Activated CD8-positive, alpha-beta T cell treated with anti-CD3 and anti-CD28 coated beads for 36 hours (primary cell): Measurements from ENCODE around the gene DUSP16. TPM values are rescaled to one million over a fixed set of nuclear protein-coding genes. Genes with fewer than 3 reads are reported as not detected.
A peak's percentile ranks its signal among the peaks of the same experiment; 100 is the strongest.

Experiments
- ATAC-seq: fragments of 200-7000 bp; cut with Tn5 transposase; one replicate; pipeline ENCODE4 v1.10.0; 2021; ENCODE audit warnings: mild to moderate bottlenecking, moderate library complexity
- CTCF ChIA-PET: fragments of 350-600 bp; sonication (Branson Sonifier 250); formaldehyde crosslinking; loops from one replicate; lab custom pipeline; 2021; ENCODE audit warnings: antibody characterized with exemption; lab: Charles Lee
- POLR2A ChIA-PET: fragments of 350-600 bp; sonication (Branson Sonifier 250); formaldehyde crosslinking; loops from one replicate; lab custom pipeline; 2021; ENCODE audit warnings: antibody characterized with exemption; lab: Charles Lee
- DNase-seq: peaks from one replicate; pipeline ENCODE4 v3.0.0-alpha.2; 2020
- H3K27ac Mint-ChIP-seq: one replicate; pipeline ENCODE4 v1.8.0; 2021; ENCODE audit warnings: mild to moderate bottlenecking, mixed read lengths
- H3K27me3 Mint-ChIP-seq: one replicate; pipeline ENCODE4 v1.8.0; 2021; ENCODE audit warnings: mixed read lengths
- H3K36me3 Mint-ChIP-seq: one replicate; pipeline ENCODE4 v1.8.0; 2021; ENCODE audit warnings: low read depth, mixed read lengths
- H3K4me1 Mint-ChIP-seq: one replicate; pipeline ENCODE4 v1.8.0; 2021; ENCODE audit warnings: low read depth, mixed read lengths
- H3K4me3 Mint-ChIP-seq: one replicate; pipeline ENCODE4 v1.8.0; 2021; ENCODE audit warnings: mild to moderate bottlenecking, moderate library complexity, mixed read lengths
- H3K9me3 Mint-ChIP-seq: one replicate; pipeline ENCODE4 v1.8.0; 2021; ENCODE audit warnings: mixed read lengths
- CTCF ChIP-seq: fragments of 200-600 bp; IDR thresholded peaks from one replicate; pipeline ENCODE4 v1.8.0; 2022; ENCODE audit warnings: antibody characterized with exemption, mild to moderate bottlenecking
- intact Hi-C: fragments of 100-400 bp; cut with micrococcal nuclease; formaldehyde crosslinking; loops from one replicate; pipeline ENCODE4 v1.10.0; 2022
- total RNA-seq, 2 experiments: library from RNA; stranded (reverse); gene quantifications; one replicate each; pipeline ENCODE4 v1.2.3, GENCODE V29; 2021

DUSP16 gene
- total RNA-seq, 2 experiments from 2014 or later, result 28.2 to 30.2 TPM

- H3K27me3 Mint-ChIP-seq, result no peaks in the 10 kb centered on the region
- DNase-seq (no peak), ATAC-seq (no peak)
- CTCF ChIA-PET, result interaction anchor here (0.8 to 1.4 kb wide), 2 partner anchors 14 to 17 kb away, joined by 3 read pairs; no protein-coding TSS in a partner anchor
- peaks cover 44% of the 10 kb centered on the region for H3K36me3 Mint-ChIP-seq
- no peak for TF ChIP-seq CTCF
- H3K9me3 Mint-ChIP-seq, result no peaks in the 10 kb centered on the region
- peaks cover 35% of the 10 kb centered on the region for H3K4me1 Mint-ChIP-seq
- POLR2A ChIA-PET, result interaction anchor here (1.2 to 2.1 kb wide), 2 partner anchors 12 to 120 kb away, joined by 3 to 7 read pairs; no protein-coding TSS in a partner anchor
- intact Hi-C loops, result no loop called here
- H3K27ac Mint-ChIP-seq, result peak overlapping the region; percentile 57
- no peak overlapping the region for H3K4me3 Mint-ChIP-seq
Measured at GRCh38 chr12:12488296-12488695, 74.4 kb downstream of the DUSP16 start.

GRCh38 chr12:12487490-12487889 lies 75.2 kb downstream of the DUSP16 start:
- H3K4me3 Mint-ChIP-seq, result no peak overlapping the region
- peaks cover 50% of the 10 kb centered on the region for H3K36me3 Mint-ChIP-seq
- no peak for DNase-seq
- H3K27ac Mint-ChIP-seq, result peak overlapping the region; percentile 57
- peaks cover 40% of the 10 kb centered on the region for H3K4me1 Mint-ChIP-seq
- CTCF ChIA-PET, result interaction anchor here (1.0 to 1.4 kb wide), 4 partner anchors 13 to 76 kb away, joined by 3 to 5 read pairs (median 3); no protein-coding TSS in a partner anchor
- POLR2A ChIA-PET, result interaction anchor here (0.8 to 2.1 kb wide), 5 partner anchors 11 to 130 kb away, joined by 3 to 7 read pairs (median 3); no protein-coding TSS in a partner anchor
- TF ChIP-seq CTCF, result no peak
- no peak for ATAC-seq
- H3K27me3 Mint-ChIP-seq, result no peaks in the 10 kb centered on the region
- intact Hi-C loops, result no loop called here
- no peaks in the 10 kb centered on the region for H3K9me3 Mint-ChIP-seq

- H3K4me3 Mint-ChIP-seq, result no peak overlapping the region
- ChIA-PET POLR2A (interaction anchor here (0.8 to 2.1 kb wide), 5 partner anchors 10 to 237 kb away, joined by 3 to 7 read pairs (median 3); no protein-coding TSS in a partner anchor), CTCF (interaction anchor here (1.0 to 1.4 kb wide), 4 partner anchors 17 to 77 kb away, joined by 3 to 5 read pairs (median 4); no protein-coding TSS in a partner anchor)
- intact Hi-C loops, result no loop called here
- H3K36me3 Mint-ChIP-seq, result peaks cover 53% of the 10 kb centered on the region
- H3K9me3 Mint-ChIP-seq, result no peaks in the 10 kb centered on the region
- no peak for TF ChIP-seq CTCF
- ATAC-seq (peak; percentile 64), DNase-seq (peak; percentile 59)
- peaks cover 46% of the 10 kb centered on the region for H3K4me1 Mint-ChIP-seq
- no peaks in the 10 kb centered on the region for H3K27me3 Mint-ChIP-seq
- peak overlapping the region; percentile 80 for H3K27ac Mint-ChIP-seq
Measured at GRCh38 chr12:12486661-12487240, 75.9 kb downstream of the DUSP16 start.

GRCh38 chr12:12483438-12483837 lies 79.2 kb downstream of the DUSP16 start:
- no peaks in the 10 kb centered on the region for H3K27me3 Mint-ChIP-seq
- H3K36me3 Mint-ChIP-seq, result peaks cover 68% of the 10 kb centered on the region
- H3K27ac Mint-ChIP-seq, result peak overlapping the region; percentile 87
- H3K4me1 Mint-ChIP-seq, result peaks cover 67% of the 10 kb centered on the region
- POLR2A ChIA-PET, result interaction anchor here (1.0 to 2.1 kb wide), 5 partner anchors 10 to 104 kb away, joined by 3 to 5 read pairs (median 5); no protein-coding TSS in a partner anchor
- peak overlapping the region; percentile 56 for H3K4me3 Mint-ChIP-seq
- CTCF ChIA-PET, result interaction anchor here (1.0 to 1.5 kb wide), 3 partner anchors 8 to 107 kb away, joined by 3 to 5 read pairs (median 3); no protein-coding TSS in a partner anchor
- TF ChIP-seq CTCF, result no peak
- intact Hi-C loops, result no loop called here
- DNase-seq (no peak), ATAC-seq (no peak)
- H3K9me3 Mint-ChIP-seq, result no peaks in the 10 kb centered on the region

GRCh38 chr12:12482959-12483358 lies 79.7 kb downstream of the DUSP16 start:
- intact Hi-C loops, result no loop called here
- no peak for TF ChIP-seq CTCF
- peak overlapping the region; percentile 92 for H3K27ac Mint-ChIP-seq
- peaks cover 66% of the 10 kb centered on the region for H3K36me3 Mint-ChIP-seq
- CTCF ChIA-PET, result interaction anchor here (1.0 to 2.1 kb wide), 6 partner anchors 9 to 126 kb away, joined by 3 to 7 read pairs (median 4); partner anchors contain the start of genes BORCS5 and DUSP16
- no peaks in the 10 kb centered on the region for H3K9me3 Mint-ChIP-seq
- no peaks in the 10 kb centered on the region for H3K27me3 Mint-ChIP-seq
- peak overlapping the region; percentile 60 for H3K4me3 Mint-ChIP-seq
- POLR2A ChIA-PET, result interaction anchor here (1.0 to 2.1 kb wide), 5 partner anchors 11 to 104 kb away, joined by 3 to 6 read pairs (median 5); no protein-coding TSS in a partner anchor
- H3K4me1 Mint-ChIP-seq, result peaks cover 63% of the 10 kb centered on the region
- no peak for DNase-seq
- ATAC-seq, result no peak
